Type B pancreatic cell (in vitro differentiated cells): ENCODE results near the gene DERL3. TPM values are rescaled to one million over a fixed set of nuclear protein-coding genes. Genes with fewer than 3 reads are reported as not detected.
A peak's percentile ranks its signal among the peaks of the same experiment; 100 is the strongest.

ENCODE experiments used
- DNase-seq: peaks from one replicate; pipeline ENCODE4 v3.0.0; 2021; ENCODE audit warnings: mixed read lengths; ENCODE audit not compliant: unreplicated experiment; ENCODE audit errors: extremely low spot score
- H3K27ac Mint-ChIP-seq: 2 replicates; pipeline ENCODE4 v1.8.0; 2021; ENCODE audit warnings: mild to moderate bottlenecking, mixed read lengths
- H3K27me3 Mint-ChIP-seq: 2 replicates; pipeline ENCODE4 v1.8.0; 2021; ENCODE audit warnings: mixed read lengths
- H3K36me3 Mint-ChIP-seq: 2 replicates; pipeline ENCODE4 v1.8.0; 2021; ENCODE audit warnings: mixed read lengths
- H3K4me1 Mint-ChIP-seq: one replicate; pipeline ENCODE4 v1.8.0; 2021; ENCODE audit warnings: mixed read lengths; ENCODE audit not compliant: unreplicated experiment
- H3K4me3 Mint-ChIP-seq: 2 replicates; pipeline ENCODE4 v1.8.0; 2021; ENCODE audit warnings: mild to moderate bottlenecking, mixed read lengths
- H3K9me3 Mint-ChIP-seq: 2 replicates; pipeline ENCODE4 v1.8.0; 2021; ENCODE audit warnings: mixed read lengths
- CTCF ChIP-seq: fragments of 200-600 bp; sonication (generic); conservative IDR thresholded peaks from 2 replicates; pipeline ENCODE4 v1.5.0; 2021; ENCODE audit warnings: antibody characterized with exemption, mild to moderate bottlenecking
- total RNA-seq: library from RNA; stranded (reverse); gene quantifications from 2 replicates; pipeline ENCODE4 v1.2.1, GENCODE V29; 2021; ENCODE audit warnings: low replicate concordance

Gene DERL3
- total RNA-seq, 1 donor from 2014 or later = 9.5 TPM

GRCh38 chr22:23822101-23822671, 16.6 kb downstream of the DERL3 start:
- Mint-ChIP-seq H3K9me3 (no peaks in the 10 kb centered on the region), H3K27ac (no peak overlapping the region), H3K27me3 (no peaks in the 10 kb centered on the region), H3K4me3 (no peak overlapping the region), H3K36me3 (peaks cover 41% of the 10 kb centered on the region), H3K4me1 (peaks cover 11% of the 10 kb centered on the region)
- TF ChIP-seq CTCF = no peak
- DNase-seq = no peak

- Mint-ChIP-seq H3K27me3 (no peaks in the 10 kb centered on the region), H3K9me3 (no peaks in the 10 kb centered on the region), H3K4me1 (peaks cover 4% of the 10 kb centered on the region), H3K4me3 (no peak overlapping the region), H3K27ac (peak overlapping the region; percentile 21), H3K36me3 (peaks cover 41% of the 10 kb centered on the region)
- TF ChIP-seq CTCF = no peak
- DNase-seq = no peak
Measured at GRCh38 chr22:23820748-23821211, 18.0 kb downstream of the DERL3 start.

- TF ChIP-seq CTCF = no peak
- Mint-ChIP-seq H3K9me3 (no peaks in the 10 kb centered on the region), H3K36me3 (peaks cover 37% of the 10 kb centered on the region), H3K27me3 (no peaks in the 10 kb centered on the region), H3K4me3 (no peak overlapping the region), H3K4me1 (no peaks in the 10 kb centered on the region), H3K27ac (no peak overlapping the region)
- DNase-seq = no peak
Measured at GRCh38 chr22:23818541-23818940, 20.3 kb downstream of the DERL3 start.

GRCh38 chr22:23817146-23817545, 21.7 kb downstream of the DERL3 start:
- no peak for TF ChIP-seq CTCF
- H3K27ac Mint-ChIP-seq = no peak overlapping the region
- no peaks in the 10 kb centered on the region for H3K4me1 Mint-ChIP-seq
- H3K4me3 Mint-ChIP-seq = no peak overlapping the region
- H3K9me3 Mint-ChIP-seq = no peaks in the 10 kb centered on the region
- H3K27me3 Mint-ChIP-seq = no peaks in the 10 kb centered on the region
- peaks cover 36% of the 10 kb centered on the region for H3K36me3 Mint-ChIP-seq
- no peak for DNase-seq

- Mint-ChIP-seq H3K4me3 (no peak overlapping the region), H3K27ac (peak overlapping the region; percentile 41), H3K9me3 (no peaks in the 10 kb centered on the region), H3K27me3 (no peaks in the 10 kb centered on the region), H3K4me1 (no peaks in the 10 kb centered on the region), H3K36me3 (peaks cover 40% of the 10 kb centered on the region)
- DNase-seq = no peak
- no peak for TF ChIP-seq CTCF
Measured at GRCh38 chr22:23816156-23816976, 22.4 kb downstream of the DERL3 start.
